OCI-LY3 (cell line): ENCODE results near the gene CEP170B.

Source experiments
- H2AFZ ChIP-seq: fragments of 200-600, 300-600 bp; shearing (Covaris generic); 2 replicates; pipeline ENCODE4 v1.6.0; 2014; ENCODE audit warnings: antibody characterized with exemption, low read depth, low read length
- H3K27ac ChIP-seq: fragments of 200-600, 300-600 bp; sonication (generic); 2 replicates; pipeline ENCODE4 v1.5.1; 2014; ENCODE audit warnings: mild to moderate bottlenecking, low read length, moderate library complexity, mixed read lengths
- H3K27me3 ChIP-seq: fragments of 200-600, 300-600 bp; sonication (generic); 2 replicates; pipeline ENCODE4 v1.6.1; 2014; ENCODE audit warnings: low read depth, low read length, mixed read lengths
- H3K36me3 ChIP-seq: fragments of 200-600, 300-600 bp; sonication (generic); replicated peaks from 2 replicates; pipeline ENCODE3; 2014; ENCODE audit warnings: low read depth, low read length, mixed read lengths
- H3K4me1 ChIP-seq: fragments of 300-600, 200-600 bp; sonication (generic); 2 replicates; pipeline ENCODE4 v1.6.1; 2014; ENCODE audit warnings: low read length, mixed read lengths
- H3K4me2 ChIP-seq: fragments of 200-600, 300-600 bp; sonication (generic); 2 replicates; pipeline ENCODE4 v1.6.1; 2014; ENCODE audit warnings: low read length, mixed read lengths
- H3K4me3 ChIP-seq: fragments of 300-600, 200-600 bp; sonication (generic); 2 replicates; pipeline ENCODE4 v1.5.1; 2014; ENCODE audit warnings: antibody characterized with exemption, mild to moderate bottlenecking, low read length, moderate library complexity
- H3K79me2 ChIP-seq: fragments of 300-600, 200-600 bp; shearing (Covaris generic); 2 replicates; pipeline ENCODE4 v1.6.1; 2014; ENCODE audit warnings: mild to moderate bottlenecking, low read length, mixed read lengths
- H3K9ac ChIP-seq: fragments of 300-600, 200-600 bp; shearing (Covaris generic); 2 replicates; pipeline ENCODE4 v1.6.0; 2014; ENCODE audit warnings: mild to moderate bottlenecking, low read length, moderate library complexity
- H3K9me3 ChIP-seq: fragments of 200-600, 300-600 bp; shearing (Covaris generic); 2 replicates; pipeline ENCODE4 v1.6.1; 2014; ENCODE audit warnings: low read length, mixed read lengths; ENCODE audit not compliant: insufficient read depth
- H4K20me1 ChIP-seq: fragments of 200-600, 300-600 bp; sonication (generic); 2 replicates; pipeline ENCODE4 v1.6.1; 2016; ENCODE audit warnings: low read length, mixed read lengths; ENCODE audit not compliant: insufficient read depth
- CTCF ChIP-seq: fragments of 200-600, 300-600 bp; sonication (generic); IDR thresholded peaks from 2 replicates; pipeline ENCODE4 v1.5.1; 2014; ENCODE audit warnings: antibody characterized with exemption, low read length, low read depth
- EZH2phosphoT487 ChIP-seq: fragments of 200-600 bp; shearing (Covaris generic); IDR thresholded peaks from 2 replicates; pipeline ENCODE4 v1.6.1; 2018; ENCODE audit warnings: antibody characterized with exemption, mixed run types, low read depth

Gene CEP170B

GRCh38 chr14:104865081-104865630 lies at the start of gene CEP170B:
CEP170B (plus strand) TSS chr14:104865268; CDS start chr14:104868451, 3,183 bp downstream.
- H3K9ac ChIP-seq = peak within 1 kb of the TSS; percentile 59
- no peaks in the 10 kb centered on the region for H3K36me3 ChIP-seq
- H3K27me3 ChIP-seq = peaks cover 4% of the 10 kb centered on the region
- no peak within 1 kb of the TSS for H3K27ac ChIP-seq
- H4K20me1 ChIP-seq = no peaks in the 10 kb centered on the region
- H3K4me1 ChIP-seq = 0 out of 2 replicates have a peak, but pooled peaks cover 3% of the 10 kb centered on the region
- H3K79me2 ChIP-seq = no peaks in the 10 kb centered on the region
- H3K4me2 ChIP-seq = peak within 1 kb of the TSS; percentile 84
- H2AFZ ChIP-seq = no peak within 1 kb of the TSS
- no peaks in the 10 kb centered on the region for H3K9me3 ChIP-seq
- TF ChIP-seq CTCF = no peak
- no peak for TF ChIP-seq EZH2phosphoT487
- H3K4me3 ChIP-seq = peak within 1 kb of the TSS; percentile 85

- Histone ChIP-seq H3K79me2 (peaks cover 31% of the 10 kb centered on the region), H3K4me3 (peak overlapping the region; percentile 83), H3K9me3 (peaks cover 6% of the 10 kb centered on the region; the same call in 1 of the 2 replicates), H2AFZ (no peak overlapping the region), H3K27me3 (no peaks in the 10 kb centered on the region), H3K36me3 (peaks cover 13% of the 10 kb centered on the region), H3K27ac (peak overlapping the region; percentile 59), H3K4me1 (peaks cover 6% of the 10 kb centered on the region), H4K20me1 (no peaks in the 10 kb centered on the region), H3K4me2 (peak overlapping the region; percentile 89), H3K9ac (peak overlapping the region; percentile 86)
- TF ChIP-seq EZH2phosphoT487 (no peak), CTCF (no peak)
These were observed 48.5 kb upstream of the CEP170B start for GRCh38 chr14:104816616-104816884.

- Histone ChIP-seq H3K9ac (no peak overlapping the region), H4K20me1 (no peaks in the 10 kb centered on the region), H3K27ac (no peak overlapping the region), H3K79me2 (peaks cover 31% of the 10 kb centered on the region), H2AFZ (no peak overlapping the region), H3K4me1 (peaks cover 6% of the 10 kb centered on the region), H3K4me3 (no peak overlapping the region), H3K27me3 (no peaks in the 10 kb centered on the region), H3K9me3 (peaks cover 6% of the 10 kb centered on the region; the same call in 1 of the 2 replicates), H3K4me2 (no peak overlapping the region), H3K36me3 (peaks cover 13% of the 10 kb centered on the region)
- no peak for TF ChIP-seq CTCF
- TF ChIP-seq EZH2phosphoT487 = no peak
These were observed 46.9 kb upstream of the CEP170B start for GRCh38 chr14:104817930-104818713.

GRCh38 chr14:104818714-104819161 lies 46.3 kb upstream of the CEP170B start:
- Histone ChIP-seq H3K4me2 (no peak overlapping the region), H3K27me3 (no peaks in the 10 kb centered on the region), H3K9ac (no peak overlapping the region), H3K27ac (no peak overlapping the region), H3K4me1 (peaks cover 6% of the 10 kb centered on the region), H2AFZ (no peak overlapping the region), H3K79me2 (peaks cover 26% of the 10 kb centered on the region), H3K36me3 (peaks cover 13% of the 10 kb centered on the region), H3K9me3 (peaks cover 6% of the 10 kb centered on the region; the same call in 1 of the 2 replicates), H4K20me1 (no peaks in the 10 kb centered on the region), H3K4me3 (no peak overlapping the region)
- TF ChIP-seq CTCF (no peak), EZH2phosphoT487 (no peak)
